DMS 273 (cell line): ENCODE measurements around the gene GM2A.
"Not testable (repeated sequence)": the region's sequence is repeated elsewhere in the genome, so short reads cannot be mapped to it uniquely, and the experiment has no call there.

Source experiments
- DNase-seq: peaks from one replicate; lab custom pipeline; 2025; ENCODE audit not compliant: unreplicated experiment; lab: John Stamatoyannopoulos, UW

GM2A gene

DNA sequence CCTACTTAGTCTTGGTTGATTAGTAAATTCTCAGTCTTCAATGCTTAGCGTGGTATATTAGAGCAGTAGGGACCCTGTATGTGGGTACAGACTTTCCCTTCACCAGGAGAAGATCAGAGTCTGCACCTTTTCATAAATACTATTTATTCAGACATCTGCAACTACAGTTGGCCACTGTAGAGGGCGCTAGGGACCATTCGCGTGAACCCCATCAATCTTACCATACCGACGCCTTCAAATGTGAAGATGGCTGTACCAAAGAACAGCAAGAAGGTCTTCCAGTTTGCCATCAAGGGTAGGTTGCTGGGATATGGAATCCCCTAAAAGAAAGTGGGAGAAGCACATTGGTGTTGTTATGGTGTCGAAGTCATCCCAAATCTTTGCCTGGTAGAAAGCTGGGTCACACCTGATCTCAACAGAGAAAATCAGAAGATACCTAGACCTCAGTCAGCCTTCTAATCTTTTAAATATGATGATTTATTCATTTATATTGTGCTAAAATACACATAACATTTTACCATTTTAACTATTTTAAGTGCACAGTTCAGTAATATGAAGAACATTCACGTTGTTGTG, 31.5 kb downstream of the GM2A start:
- peak; percentile 10 for DNase-seq

GRCh38 chr5:151285683-151286082, 32.7 kb downstream of the GM2A start:
- no peak for DNase-seq

GRCh38 chr5:151286246-151286645, 33.3 kb downstream of the GM2A start:
- DNase-seq, result no peak

- DNase-seq, result peak; percentile 9
Observed at GRCh38 chr5:151288180-151288579, 35.2 kb downstream of the GM2A start.

GRCh38 chr5:151293624-151294023, 40.6 kb downstream of the GM2A start:
- DNase-seq, result no peak

- no peak for DNase-seq
Observed at GRCh38 chr5:151295138-151295537, 42.2 kb downstream of the GM2A start.

- DNase-seq, result no peak
Observed at GRCh38 chr5:151295791-151296477, 42.9 kb downstream of the GM2A start.

GRCh38 chr5:151296478-151296830, 43.5 kb downstream of the GM2A start:
- DNase-seq, result no peak

DNA sequence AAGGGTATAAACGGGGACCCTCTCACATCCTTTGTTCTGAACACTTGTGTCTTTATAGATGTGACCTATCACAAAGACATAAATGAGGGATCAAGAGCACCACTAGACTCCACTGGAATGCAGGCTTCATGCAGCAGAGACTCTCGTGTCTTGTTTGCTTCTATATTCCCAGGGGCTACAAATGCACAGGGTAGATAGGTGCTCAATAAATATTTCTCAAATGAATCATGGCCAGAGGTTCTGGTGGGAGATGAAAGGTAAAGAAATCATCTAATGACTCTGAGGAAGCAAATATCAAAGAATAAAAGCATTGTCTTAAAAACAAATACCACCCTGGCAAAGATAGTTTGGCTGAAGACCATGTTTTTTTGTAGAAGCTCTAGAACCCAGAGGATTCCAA, 44.0 kb downstream of the GM2A start:
- no peak for DNase-seq

DNA sequence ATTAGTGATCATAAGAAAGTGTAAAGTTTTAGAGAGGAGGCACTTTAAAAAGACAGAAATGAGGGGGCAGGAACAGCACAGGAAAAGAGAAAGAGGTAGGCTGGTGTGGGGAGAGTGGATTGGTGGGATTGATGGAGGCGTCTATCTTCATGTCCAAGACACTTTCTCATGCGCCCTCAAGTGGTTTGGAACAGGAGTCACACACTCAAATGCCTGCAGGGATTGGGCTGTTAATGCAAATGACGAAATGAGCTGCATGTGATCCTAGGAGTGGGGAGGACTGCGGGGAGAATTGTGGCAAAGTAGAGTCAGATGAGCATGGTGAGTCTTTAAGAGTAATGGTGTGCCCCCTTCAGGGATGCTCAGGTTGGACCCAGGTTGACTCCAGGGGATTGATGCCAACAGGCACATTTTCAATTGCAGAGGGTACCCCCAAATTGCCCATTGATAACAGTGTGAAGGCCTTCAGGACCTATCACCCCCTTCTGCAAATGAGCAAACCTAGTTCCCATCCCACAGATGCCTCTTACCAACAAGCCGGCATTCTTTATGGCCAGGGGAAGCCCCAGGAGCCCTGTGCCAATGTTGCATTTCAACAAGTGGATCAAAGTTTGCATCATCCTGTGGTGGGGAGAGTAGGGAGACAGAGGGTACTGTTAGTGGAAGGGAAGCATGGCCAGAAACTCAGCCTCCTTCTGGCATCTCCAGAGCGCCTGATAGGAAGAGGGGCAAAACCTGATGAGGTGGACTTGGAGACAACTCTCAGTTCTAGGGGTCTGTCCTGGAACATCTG, 45.3 kb downstream of the GM2A start:
- peak; percentile 71 for DNase-seq

DNA sequence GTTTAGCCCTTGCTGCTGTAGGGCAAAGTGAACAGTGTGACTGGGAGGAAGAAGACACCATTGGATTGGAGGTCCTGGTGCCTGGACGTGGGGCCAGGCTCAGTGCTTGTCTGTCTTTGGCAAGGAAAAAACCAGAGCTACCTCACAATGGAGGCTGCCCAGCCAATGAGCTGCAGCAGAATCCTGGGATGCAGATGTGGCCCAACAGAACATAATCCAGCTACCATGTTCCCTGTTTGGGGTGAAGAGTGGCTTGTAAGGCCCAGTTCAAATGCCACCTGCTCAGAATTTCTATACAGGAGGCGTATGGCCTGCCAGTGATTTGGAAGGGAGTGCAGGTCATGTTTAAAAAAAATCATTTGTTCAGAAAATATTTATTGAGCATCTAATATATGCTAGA, 50.7 kb downstream of the GM2A start, which contains the start of gene SLC36A3:
SLC36A3 (minus strand) TSS at position 101 of the 400 bp plus-strand sequence. CDS start 412 bp downstream, outside the sequence.
- no peak for DNase-seq

DNA sequence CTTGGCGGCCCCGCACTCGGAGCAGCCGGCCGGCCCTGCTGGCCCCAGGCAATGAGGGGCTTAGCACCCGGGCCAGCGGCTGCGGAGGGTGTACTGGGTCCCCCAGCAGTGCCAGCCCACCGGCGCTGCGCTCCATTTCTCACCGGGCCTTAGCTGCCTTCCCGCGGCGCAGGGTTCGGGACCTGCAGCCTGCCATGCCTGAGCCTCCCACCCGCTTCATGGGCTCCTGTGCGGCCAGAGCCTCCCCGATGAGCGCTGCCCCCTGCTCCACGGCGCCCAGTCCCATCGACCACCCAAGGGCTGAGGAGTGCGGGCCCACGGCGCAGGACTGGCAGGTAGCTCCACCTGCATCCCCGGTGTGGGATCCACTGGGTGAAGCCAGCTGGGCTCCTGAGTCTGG, 56.3 kb downstream of the GM2A start:
- not testable (repeated sequence) for DNase-seq

DNA sequence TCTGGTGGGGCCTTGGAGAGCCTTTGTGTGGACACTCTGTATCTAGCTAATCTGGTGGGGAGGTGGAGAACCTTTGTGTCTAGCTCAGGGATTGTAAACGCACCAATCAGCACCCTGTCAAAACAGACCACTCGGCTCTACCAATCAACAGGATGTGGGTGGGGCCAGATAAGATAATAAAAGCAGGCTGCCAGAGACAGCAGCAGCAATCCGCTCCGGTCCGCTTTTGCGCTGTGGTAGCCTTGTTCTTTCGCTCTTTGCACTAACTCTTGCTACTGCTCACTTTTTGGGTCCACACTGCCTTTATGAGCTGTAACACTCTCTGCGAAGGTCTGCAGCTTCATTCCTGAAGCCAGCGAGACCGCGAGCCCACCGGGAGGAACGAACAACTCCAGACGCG, 56.8 kb downstream of the GM2A start:
- not testable (repeated sequence) for DNase-seq

DNA sequence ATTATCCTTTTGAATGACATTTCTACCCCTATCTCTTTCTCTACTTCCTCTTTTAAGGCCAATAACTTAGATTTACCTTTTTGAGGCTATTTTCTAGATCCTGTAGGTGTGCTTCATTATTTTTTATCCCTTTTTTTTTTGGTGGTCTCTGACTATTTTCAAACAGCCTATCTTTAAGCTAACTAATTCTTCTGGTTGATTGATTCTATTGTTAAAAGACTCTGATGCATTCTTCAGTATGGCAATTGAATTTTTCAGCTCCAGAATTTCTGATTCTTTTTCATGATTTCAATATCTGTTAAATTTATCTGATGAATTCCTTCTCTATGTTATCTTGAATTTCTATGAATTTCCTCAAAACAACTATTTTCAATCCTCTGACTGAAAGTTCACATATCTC, 57.9 kb downstream of the GM2A start:
- no peak for DNase-seq

DNA sequence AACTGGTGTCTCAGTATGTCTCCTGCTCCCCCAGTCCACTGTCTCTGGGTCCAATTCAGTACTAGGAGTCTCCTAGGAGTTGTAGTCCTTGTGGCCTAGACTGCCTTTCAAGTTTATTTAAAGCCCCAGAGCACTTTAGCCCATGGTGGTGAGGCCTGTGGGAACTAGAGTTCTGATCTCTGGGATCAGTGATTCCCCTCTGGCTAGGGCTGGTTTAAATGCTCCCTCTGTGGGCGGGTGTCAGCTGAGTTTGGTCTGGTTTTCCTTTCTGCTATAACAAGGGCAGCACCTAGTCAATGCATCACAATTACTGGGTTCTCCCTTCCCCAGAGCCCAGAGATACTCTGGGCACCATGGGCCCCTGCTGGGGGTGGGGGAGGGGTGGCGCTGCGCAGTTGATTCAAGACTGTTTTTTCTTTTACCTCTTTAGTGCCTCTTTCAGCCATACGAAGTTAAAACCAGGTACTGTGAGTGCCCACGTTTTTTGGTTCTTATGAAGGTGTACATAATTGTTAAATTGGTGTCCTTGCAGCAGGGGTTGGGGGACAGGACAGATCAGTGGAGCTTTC, 59.9 kb downstream of the GM2A start:
- DNase-seq, result no peak

- DNase-seq, result no peak
Observed at GRCh38 chr5:151313357-151313756, 60.4 kb downstream of the GM2A start.

- DNase-seq, result peak; percentile 86
Observed at GRCh38 chr5:151315998-151316597, 63.1 kb downstream of the GM2A start.

- no peak for DNase-seq
Observed at GRCh38 chr5:151317871-151318270, 64.9 kb downstream of the GM2A start.

GRCh38 chr5:151318850-151319732, 66.1 kb downstream of the GM2A start:
- peak; percentile 61 for DNase-seq
